Lung (tissue), 12 donors: Measurements from ENCODE around the gene KRTAP3-1. TPM values are rescaled to one million over a fixed set of nuclear protein-coding genes. Genes with fewer than 3 reads are reported as not detected.

Source experiments
- ATAC-seq: fragments of 200-7000 bp; cut with Tn5 transposase; one replicate; pipeline ENCODE4 v1.9.1; 2020; ENCODE audit warnings: moderate number of reproducible peaks; ENCODE audit not compliant: insufficient read depth, low FRiP score
- DNase-seq, 3 donors: peaks; one replicate each; pipeline ENCODE4 v3.0.0-alpha.2; 2013 to 2017
- H3K27ac ChIP-seq, 2 donors: one replicate each; pipeline ENCODE4 v1.5.1; 2013; ENCODE audit warnings: mild to moderate bottlenecking in 2 of 2, moderate library complexity in 2 of 2, control low read depth in 1 of 2, inconsistent platforms in 1 of 2, low read depth in 1 of 2, low read length in 1 of 2
- H3K27me3 ChIP-seq, 3 donors: one replicate each; pipeline ENCODE4 v1.5.1; 2013; ENCODE audit warnings: low read length in 2 of 3; ENCODE audit not compliant: control insufficient read depth in 3 of 3, insufficient read depth in 3 of 3
- H3K36me3 ChIP-seq, 4 donors: one replicate each; pipeline ENCODE4 v1.5.1; 2013; ENCODE audit warnings: low read length in 4 of 4, mild to moderate bottlenecking in 1 of 4, moderate library complexity in 1 of 4; ENCODE audit not compliant: control insufficient read depth in 4 of 4, insufficient read depth in 4 of 4
- H3K4me1 ChIP-seq, 5 donors: one replicate each; pipeline ENCODE4 v1.5.1; 2013; ENCODE audit warnings: low read length in 5 of 5, mild to moderate bottlenecking in 2 of 5, moderate library complexity in 1 of 5; ENCODE audit not compliant: control insufficient read depth in 5 of 5, insufficient read depth in 5 of 5
- H3K4me3 ChIP-seq: one replicate; pipeline ENCODE4 v1.5.1; 2013; ENCODE audit warnings: mild to moderate bottlenecking, control low read depth, moderate library complexity
- H3K9ac ChIP-seq, 2 donors: one replicate each; pipeline ENCODE4 v1.5.1; 2013; ENCODE audit warnings: low read length in 2 of 2, control low read depth in 1 of 2; ENCODE audit not compliant: insufficient read depth in 1 of 2
- H3K9me3 ChIP-seq, 4 donors: one replicate each; pipeline ENCODE4 v1.5.1; 2013; ENCODE audit warnings: low read length in 3 of 4, mild to moderate bottlenecking in 1 of 4, moderate library complexity in 1 of 4; ENCODE audit not compliant: control insufficient read depth in 4 of 4, insufficient read depth in 3 of 4
- CTCF ChIP-seq: IDR thresholded peaks from 2 replicates; pipeline ENCODE4 v1.5.1; 2012; ENCODE audit warnings: mild to moderate bottlenecking; ENCODE audit errors: control extremely low read depth, extremely low read depth
- WGBS, 2 donors: extraction: QIAGEN DNeasy Blood & Tissue Kit; methylation state at CpG; one replicate each; pipeline ENCODE4 v1.1.7; 2013; 5-methylcytosine and 5-hydroxymethylcytosine counted together
- polyA plus RNA-seq, 2 donors: library from polyadenylated mRNA; stranded (reverse); fragments of 200-250 nt; gene quantifications; one replicate each; pipeline ENCODE4 v1.2.1, GENCODE V29; 2013
- total RNA-seq, 2 donors: library from RNA; depleted of rRNA in 1 of 2; stranded (reverse); fragments of >200 nt in 1 of 2; gene quantifications; one replicate each; pipeline ENCODE4 v1.2.1, GENCODE V29; 2014 to 2021
- donor health status: control.
- donor health status: control.
- donor health status: Bipolar disorder and iron deficiency.
- donor health status: healthy.
- donor health status: DM: yes; HTN: yes; CAD: no.

KRTAP3-1 gene
- total and polyA plus RNA-seq, 4 donors = not detected

GRCh38 chr17:41015454-41015853 is 6.5 kb upstream of the KRTAP3-1 start:
- DNase-seq (no peak), ATAC-seq (no peak)
- no peak overlapping the region for H3K9ac ChIP-seq
- H3K4me3 ChIP-seq = no peak overlapping the region
- H3K27ac ChIP-seq = no peak overlapping the region
- H3K36me3 ChIP-seq = no peaks in the 10 kb centered on the region
- H3K27me3 ChIP-seq = no peaks in the 10 kb centered on the region
- peaks cover 0 to 3% (median 0%) of the 10 kb centered on the region in 4 donors for H3K9me3 ChIP-seq
- 71 to 74% methylated on average over 7 of the region's 7 CpGs for WGBS, 2 donors
- H3K4me1 ChIP-seq = no peaks in the 10 kb centered on the region
- TF ChIP-seq CTCF = no peak

DNA sequence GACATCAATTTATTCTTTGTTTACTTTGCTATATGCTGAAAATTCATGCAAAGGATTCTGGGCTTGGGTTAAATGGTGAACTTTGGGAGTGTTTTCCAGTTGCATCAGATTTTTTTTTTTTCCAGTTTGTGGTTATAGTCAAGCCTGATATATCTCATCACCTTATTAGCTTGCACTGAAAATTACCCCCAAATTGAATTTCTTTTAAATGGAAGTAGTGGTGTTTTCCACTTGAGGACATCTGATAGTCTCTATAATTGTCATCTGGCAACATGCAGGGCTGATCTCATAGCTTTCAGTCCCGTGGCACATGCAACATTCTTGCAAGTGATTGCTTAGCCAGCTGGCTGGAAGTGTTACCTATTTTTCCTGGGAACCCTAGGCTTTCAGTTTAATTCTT is 4.7 kb upstream of the KRTAP3-1 start:
- Histone ChIP-seq H3K9ac (no peak overlapping the region), H3K27ac (no peak overlapping the region), H3K36me3 (no peaks in the 10 kb centered on the region), H3K4me1 (peaks cover 0 to 5% (median 0%) of the 10 kb centered on the region in 5 donors), H3K9me3 (no peaks in the 10 kb centered on the region), H3K27me3 (no peaks in the 10 kb centered on the region), H3K4me3 (no peak overlapping the region)
- no peak for DNase-seq
- 38 to 66% methylated on average over 1 of the region's 1 CpG for WGBS, 2 donors
- no peak for TF ChIP-seq CTCF
- ATAC-seq = no peak

- ATAC-seq = no peak
- Histone ChIP-seq H3K36me3 (no peaks in the 10 kb centered on the region), H3K9ac (no peak overlapping the region), H3K4me1 (peaks cover 0 to 5% (median 0%) of the 10 kb centered on the region in 5 donors), H3K9me3 (no peaks in the 10 kb centered on the region), H3K27me3 (no peaks in the 10 kb centered on the region), H3K4me3 (no peak overlapping the region), H3K27ac (no peak overlapping the region)
- TF ChIP-seq CTCF = no peak
- WGBS, 2 donors = 80 to 84% methylated on average over 3 of the region's 3 CpGs
- DNase-seq = no peak
These were observed 4.3 kb upstream of the KRTAP3-1 start for GRCh38 chr17:41013181-41013580.
